Heart left ventricle (tissue), 16 donors: ENCODE data around the gene MCTP2. TPM values are rescaled to one million over a fixed set of nuclear protein-coding genes. Genes with fewer than 3 reads are reported as not detected.

Experiments
- ATAC-seq, 4 donors: fragments of 200-7000 bp; cut with Tn5 transposase; one replicate each; pipeline ENCODE4 v1.9.1; 2020 to 2022; ENCODE audit warnings: moderate library complexity in 4 of 4, mild to moderate bottlenecking in 3 of 4, moderate number of reproducible peaks in 1 of 4
- DNase-seq, 5 donors: peaks; one replicate each; pipeline ENCODE4 v3.0.0-alpha.2; 2020
- H3K27ac ChIP-seq, 12 donors: fragments of 200-600 bp; sonication (generic) in 4 of 12; one replicate each; pipeline versions ENCODE4 v1.5.0 to v1.8.0; 2016 to 2022; ENCODE audit warnings: mild to moderate bottlenecking in 2 of 12
- H3K27me3 ChIP-seq, 9 donors: fragments of 200-600 bp; sonication (generic) in 2 of 9; one replicate each; pipeline versions ENCODE4 v1.5.1 to v1.8.0; 2016 to 2022; ENCODE audit warnings: mild to moderate bottlenecking in 3 of 9
- H3K36me3 ChIP-seq, 9 donors: fragments of 200-600 bp; sonication (generic) in 2 of 9; one replicate each; pipeline versions ENCODE4 v1.5.0 to v1.8.0; 2018 to 2022; ENCODE audit warnings: mild to moderate bottlenecking in 2 of 9
- H3K4me1 ChIP-seq, 12 donors: fragments of 200-600 bp; sonication (generic) in 4 of 12; one replicate each; pipeline versions ENCODE4 v1.5.0 to v1.8.0; 2016 to 2022; ENCODE audit warnings: mild to moderate bottlenecking in 3 of 12
- H3K4me3 ChIP-seq, 12 donors: fragments of 200-600 bp; sonication (generic) in 4 of 12; one replicate each; pipeline versions ENCODE4 v1.5.0 to v1.8.0; 2017 to 2022; ENCODE audit warnings: mild to moderate bottlenecking in 9 of 12, moderate library complexity in 4 of 12
- H3K9me3 ChIP-seq, 12 donors: fragments of 200-600 bp; sonication (generic) in 4 of 12; one replicate each; pipeline versions ENCODE4 v1.5.0 to v1.8.0; 2016 to 2022; ENCODE audit warnings: mild to moderate bottlenecking in 1 of 12
- CTCF ChIP-seq, 12 donors: fragments of 200-600 bp; sonication (generic) in 4 of 12; IDR thresholded peaks; one replicate each; pipeline versions ENCODE4 v1.5.0 to v1.8.0; 2018 to 2022; ENCODE audit warnings: antibody characterized with exemption in 12 of 12, mild to moderate bottlenecking in 5 of 12
- POLR2A ChIP-seq, 2 donors: fragments of 450-650 bp; IDR thresholded peaks; one replicate each; pipeline ENCODE4 v1.6.1; 2017; ENCODE audit warnings: antibody characterized with exemption in 2 of 2, mild to moderate bottlenecking in 2 of 2, moderate library complexity in 2 of 2
- WGBS, 4 donors: extraction: QIAGEN DNeasy Blood & Tissue Kit in 2 of 4; methylation state at CpG; one replicate each; pipeline versions ENCODE4 v1.1.5 to v1.1.7; 2013 to 2018; 5-methylcytosine and 5-hydroxymethylcytosine counted together
- intact Hi-C, 10 donors: fragments of 100-400 bp; cut with DNase I; formaldehyde crosslinking; loops; one replicate each; pipeline versions ENCODE4 v1.11.1 to v1.14.2; 2022
- polyA plus RNA-seq, 2 donors: library from polyadenylated mRNA; stranded (reverse); fragments of 200-250 nt; gene quantifications; one replicate each; pipeline ENCODE4 v1.2.3, GENCODE V29; 2013
- total RNA-seq, 9 donors: library from RNA; depleted of rRNA in 2 of 9; stranded (reverse); fragments of >200 nt in 2 of 9; fragmentation: NEBNext Ultra II Directional in 3 of 9; extraction: Animal tissue kit (Norgen Biotek cat#: 25700) in 3 of 9; gene quantifications; one replicate each; pipeline versions ENCODE4 v1.1.0 to v1.2.4, GENCODE V29; 2016 to 2023
- donor health status: ischemic (EF 13 %, LVEDD 7.1; RV severe dilation, severe dysfunction).
- donor health status: healthy with polysubstance abuse.
- donor health status: DM: no; HTN: yes; CAD: no.
- donor health status: DM: no; HTN: no; CAD: no.
- donor health status: ischemic (EF 25% LVEDD 6.9; RV normal size, moderate dysfunction).
- donor health status: ischemic (EF 25% LVEDD 5.7; RV mildly dilated, moderate dysfunction).
- donor health status: healthy.
- donor health status: DM: yes; HTN: yes; CAD: no.
- donor health status: ischemic (EF 35%, LVEDD 5.7; RV mildly dilated, moderate dysfunction).
- donor health status: nonischemic (EF 11% LVEDD 7.7; RV severe dilation, severe dysfunction).
- donor health status: DM: yes; HTN: yes; CAD: no.
- donor health status: PGD.
- donor health status: ischemic (EF 29% LVEDD 5.4; RV normal size, mild dysfunction).
- donor health status: nonischemic (EF 23%, LVEDD 6.1; RV moderate dilation, normal function).

Gene MCTP2
- total and polyA plus RNA-seq, 11 donors, result 0.35 to 12.1 (median 2.0) TPM

- H3K4me1 ChIP-seq, result peaks cover 0 to 3% (median 0%) of the 10 kb centered on the region in 12 donors
- no peak overlapping the region for H3K4me3 ChIP-seq
- H3K9me3 ChIP-seq, result no peaks in the 10 kb centered on the region
- intact Hi-C loops, result no loop called here
- H3K36me3 ChIP-seq, result no peaks in the 10 kb centered on the region
- peaks cover 0 to 2% (median 0%) of the 10 kb centered on the region in 9 donors for H3K27me3 ChIP-seq
- DNase-seq, result no peak
- no peak overlapping the region for H3K27ac ChIP-seq
- ATAC-seq, result no peak
- TF ChIP-seq CTCF (IDR thresholded peaks at IDR 0.05), result no peak
These were observed 166.6 kb downstream of the MCTP2 start for GRCh38 chr15:94398001-94398400.

GRCh38 chr15:94400526-94401298 is 169.4 kb downstream of the MCTP2 start:
- Histone ChIP-seq H3K4me1 (peaks cover 0 to 3% (median 0%) of the 10 kb centered on the region in 12 donors), H3K4me3 (no peak overlapping the region), H3K27ac (peak overlapping the region in 2 of 12 donors; percentile 15 to 37), H3K36me3 (no peaks in the 10 kb centered on the region), H3K27me3 (no peaks in the 10 kb centered on the region), H3K9me3 (no peaks in the 10 kb centered on the region)
- WGBS, 4 donors, result 50 to 56% (median 54%) methylated on average over 10 of the region's 10 CpGs
- peak in 2 of 4 donors; percentile 43 to 48 for ATAC-seq
- DNase-seq, result no peak
- intact Hi-C loops, result no loop called here
- no peak for TF ChIP-seq POLR2A (IDR thresholded peaks at IDR 0.05)
- no peak for TF ChIP-seq CTCF (IDR thresholded peaks at IDR 0.05)

- H3K27me3 ChIP-seq, result peaks cover 0 to 11% (median 0%) of the 10 kb centered on the region in 9 donors
- no peaks in the 10 kb centered on the region for H3K36me3 ChIP-seq
- H3K9me3 ChIP-seq, result no peaks in the 10 kb centered on the region
- H3K27ac ChIP-seq, result no peak overlapping the region
- intact Hi-C loops, result no loop called here
- H3K4me3 ChIP-seq, result no peak overlapping the region
- 43 to 50% (median 49%) methylated on average over 4 of the region's 4 CpGs for WGBS, 4 donors
- DNase-seq (no peak), ATAC-seq (no peak)
- peaks cover 0 to 3% (median 0%) of the 10 kb centered on the region in 12 donors for H3K4me1 ChIP-seq
- TF ChIP-seq POLR2A (IDR thresholded peaks at IDR 0.05), result no peak
- no peak for TF ChIP-seq CTCF (IDR thresholded peaks at IDR 0.05)
These were observed 172.0 kb downstream of the MCTP2 start for GRCh38 chr15:94403331-94403730.

- 58 to 71% (median 66%) methylated on average over 9 of the region's 9 CpGs for WGBS, 4 donors
- no peak for TF ChIP-seq CTCF (IDR thresholded peaks at IDR 0.05)
- no peak for TF ChIP-seq POLR2A (IDR thresholded peaks at IDR 0.05)
- intact Hi-C loops, result no loop called here
- H3K27ac ChIP-seq, result no peak overlapping the region
- H3K4me3 ChIP-seq, result no peak overlapping the region
- H3K36me3 ChIP-seq, result no peaks in the 10 kb centered on the region
- H3K27me3 ChIP-seq, result peaks cover 0 to 15% (median 0%) of the 10 kb centered on the region in 9 donors
- H3K9me3 ChIP-seq, result no peaks in the 10 kb centered on the region
- no peak for ATAC-seq
- DNase-seq, result no peak
- peaks cover 0 to 3% (median 0%) of the 10 kb centered on the region in 12 donors for H3K4me1 ChIP-seq
These were observed 173.4 kb downstream of the MCTP2 start for GRCh38 chr15:94404733-94405283.
